ENCODE data around the gene CALML4.

- TF ChIP-seq CTCF (IDR thresholded peaks at IDR 0.05), result no peak
- no peak for TF ChIP-seq POLR2A (IDR thresholded peaks at IDR 0.05)
Measured at GRCh38 chr15:68227643-68228142, 22.6 kb upstream of the CALML4 start.
